GM11168 (cell line): ENCODE measurements around the gene SPINT3.
"Not testable (repeated sequence)": the region's sequence is repeated elsewhere in the genome, so short reads cannot be mapped to it uniquely, and the experiment has no call there.

ENCODE experiments used
- in situ Hi-C: fragments of 300-500 bp; cut with MboI; formaldehyde crosslinking; loops from one replicate; pipeline ENCODE4 v1.12.0; 2022; ENCODE audit warnings: low sequenced_read_pairs; ENCODE audit not compliant: unreplicated experiment

The SPINT3 gene

DNA sequence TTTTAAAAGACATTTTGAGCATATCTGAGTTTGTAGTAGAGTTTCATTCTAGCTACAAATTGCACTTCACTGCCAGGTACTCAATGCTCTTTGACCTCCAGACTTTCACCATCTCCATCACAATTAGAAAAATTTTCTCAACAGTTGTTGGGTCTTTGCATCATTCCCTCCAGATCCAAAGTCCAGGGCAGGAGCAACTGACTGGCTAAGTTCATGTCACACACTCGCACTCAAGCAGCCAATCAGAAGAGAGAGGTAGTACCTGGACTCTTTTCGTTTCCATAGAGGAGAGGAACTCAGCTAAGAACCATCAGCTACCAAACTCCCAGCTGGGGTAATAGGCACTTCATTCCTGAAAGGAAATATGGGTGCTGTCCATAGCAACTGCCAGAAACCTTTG is 9.0 kb downstream of the SPINT3 start:
- in situ Hi-C loops: no loop called here

DNA sequence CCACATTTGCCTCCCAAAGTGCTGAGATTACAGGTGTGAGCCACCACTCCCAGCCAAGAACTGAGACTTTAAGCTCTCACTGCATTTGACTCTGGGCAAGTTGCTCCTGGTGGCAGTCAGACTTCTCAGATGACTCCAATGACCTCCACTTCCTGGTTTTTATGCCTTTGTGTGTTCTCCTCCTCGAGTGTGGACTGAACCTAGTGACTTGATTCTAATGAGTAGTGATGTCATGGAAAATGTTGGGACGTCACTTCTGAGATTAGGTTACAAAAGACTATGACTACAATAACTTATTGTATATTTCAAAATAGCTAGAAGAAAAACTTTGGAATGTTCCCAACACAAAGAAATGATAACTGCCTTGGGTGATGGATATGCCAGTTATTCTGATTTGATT is 12.0 kb downstream of the SPINT3 start:
- in situ Hi-C loops: no loop called here

DNA sequence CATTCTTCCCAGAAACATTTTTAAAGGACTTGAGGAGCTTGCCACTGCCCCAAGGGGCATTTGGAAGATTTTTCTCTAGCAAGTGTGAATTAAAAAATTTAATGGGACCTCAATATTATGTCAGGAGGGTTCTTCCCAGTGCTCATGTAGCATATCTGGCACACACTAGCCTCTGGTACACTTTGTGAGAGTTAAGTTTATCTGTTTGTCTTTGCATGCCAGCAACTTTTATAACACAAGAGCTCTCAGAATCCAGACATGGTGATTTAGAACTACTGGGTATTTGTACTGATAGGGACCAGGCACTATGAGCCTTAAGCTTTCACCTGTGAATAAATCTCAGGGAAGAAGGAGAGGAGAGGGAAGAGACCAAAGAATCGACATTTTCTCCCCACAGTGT is 12.9 kb downstream of the SPINT3 start:
- in situ Hi-C loops: no loop called here

DNA sequence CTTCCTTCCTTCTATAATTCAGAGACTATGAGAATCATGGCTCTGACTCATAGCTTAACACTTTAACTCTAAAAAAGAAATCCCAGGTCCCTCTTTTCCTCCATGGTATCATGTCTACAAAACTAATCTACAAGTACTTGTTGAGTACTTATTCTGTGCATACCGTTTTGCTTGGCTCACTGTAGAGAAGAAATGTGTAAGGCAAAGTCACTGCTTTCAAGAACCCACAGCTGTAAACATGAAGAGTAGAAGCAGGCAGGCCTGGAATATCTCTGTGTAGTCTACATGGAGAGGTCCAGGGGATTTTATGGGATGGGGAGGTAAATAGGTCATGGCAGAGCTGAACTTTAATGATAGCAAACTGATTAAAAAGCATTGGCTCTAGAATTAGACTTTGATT is 13.8 kb downstream of the SPINT3 start:
- in situ Hi-C loops: no loop called here

DNA sequence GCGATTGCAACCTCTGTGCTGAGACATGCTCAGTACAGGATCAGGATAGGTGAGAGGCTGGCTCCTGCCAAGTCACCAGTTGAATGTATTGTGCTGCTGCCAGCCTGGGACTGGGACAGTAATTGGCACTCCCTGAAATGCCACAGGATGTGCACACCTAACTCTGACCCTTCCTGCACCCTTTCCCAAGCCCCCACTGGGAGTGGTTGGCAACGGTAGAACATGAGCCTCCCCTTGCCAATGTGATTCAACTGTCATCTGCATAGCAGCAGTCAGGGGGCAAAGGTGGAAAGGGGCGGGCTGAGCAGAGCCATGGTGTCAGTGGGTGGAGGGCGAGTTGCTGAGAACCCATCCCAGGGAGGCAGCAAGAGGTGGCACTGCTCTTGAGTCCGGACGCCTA is 15.4 kb downstream of the SPINT3 start:
- in situ Hi-C loops: no loop called here

DNA sequence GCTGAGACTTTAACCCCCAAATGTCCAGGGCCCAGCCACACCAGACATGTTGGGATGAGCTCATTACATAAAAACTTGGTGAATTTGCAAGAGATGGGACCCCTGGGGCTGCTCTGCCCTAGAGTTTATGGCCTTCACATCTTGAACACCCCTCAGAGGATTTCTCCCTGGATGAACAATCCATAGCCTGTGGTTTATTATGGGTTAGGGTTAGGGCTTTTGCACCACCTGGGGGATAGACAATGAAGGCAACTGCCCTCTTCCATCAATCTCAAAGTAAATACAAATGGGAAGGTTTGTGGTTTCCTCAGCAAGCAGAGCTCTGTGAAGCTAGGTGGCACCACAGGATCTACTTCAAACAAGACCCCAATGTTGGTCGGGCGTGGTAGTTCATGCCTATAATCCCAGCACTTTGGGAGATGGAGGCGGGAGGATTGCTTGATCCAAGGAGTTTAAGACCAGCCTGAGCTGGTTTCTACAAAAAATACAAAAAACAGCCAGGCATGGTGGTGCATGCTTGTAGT is 17.4 kb downstream of the SPINT3 start:
- in situ Hi-C loops: no loop called here

DNA sequence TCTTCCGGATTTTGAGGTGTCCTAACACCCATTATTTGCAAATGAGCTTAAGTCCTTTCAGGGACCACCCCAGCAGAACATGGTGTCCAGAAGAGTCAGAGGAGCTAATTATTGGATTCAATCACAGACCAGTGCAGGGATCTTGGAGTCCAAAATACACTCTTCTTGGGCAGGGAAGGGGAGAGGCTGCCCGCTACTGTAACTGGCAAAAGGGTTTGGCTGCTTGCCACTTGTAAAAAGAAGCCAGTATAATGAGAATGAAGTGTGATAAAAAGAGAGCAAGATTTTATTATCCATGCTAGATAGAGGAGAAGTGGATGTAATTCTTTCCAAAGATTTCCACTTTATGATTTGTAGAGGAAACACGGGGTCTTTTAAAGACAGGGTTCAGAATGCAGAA is 19.3 kb downstream of the SPINT3 start:
- in situ Hi-C loops: no loop called here

DNA sequence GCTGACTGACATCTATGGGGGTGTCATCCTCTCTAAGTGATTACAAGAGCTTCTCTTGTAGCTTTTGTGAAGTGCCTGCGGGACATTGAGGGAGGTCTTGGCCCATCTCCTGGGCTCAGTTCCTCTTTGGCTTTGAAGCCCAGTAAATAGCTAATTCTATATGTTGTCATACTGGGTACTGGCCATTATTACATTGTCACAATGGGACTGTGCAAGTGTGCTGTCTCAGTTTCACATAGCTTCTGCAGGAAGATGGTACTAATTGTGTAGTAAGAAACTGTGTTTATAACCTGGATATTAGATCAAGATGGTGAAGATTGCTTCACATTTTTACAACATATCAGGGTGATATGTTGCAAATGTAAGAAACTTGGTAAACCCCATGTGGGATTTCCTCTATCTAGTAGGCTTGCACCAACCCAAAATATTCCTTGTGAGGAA is 19.9 kb downstream of the SPINT3 start:
- in situ Hi-C loops: no loop called here

DNA sequence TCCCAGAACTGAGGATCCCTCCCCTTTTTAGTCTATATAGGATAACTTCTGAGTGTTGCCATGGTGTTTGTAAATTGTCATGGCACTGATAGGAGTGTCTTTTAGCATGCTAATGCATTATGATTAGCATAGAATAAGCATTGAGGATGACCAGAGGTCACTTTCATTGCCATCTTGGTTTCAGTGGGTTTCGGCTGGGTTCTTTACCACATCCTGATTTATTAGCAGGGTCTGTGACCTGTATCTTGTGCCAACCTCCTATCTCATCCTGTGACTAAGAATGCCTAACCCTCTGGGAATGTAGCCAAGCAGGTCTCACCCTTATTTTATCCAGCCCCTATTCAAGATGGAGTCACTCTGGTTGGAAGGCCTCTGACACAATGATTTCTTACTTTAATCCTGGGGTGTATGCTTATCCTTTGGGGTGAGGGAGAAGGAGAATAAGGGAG is 26.3 kb downstream of the SPINT3 start:
- in situ Hi-C loops: no loop called here

DNA sequence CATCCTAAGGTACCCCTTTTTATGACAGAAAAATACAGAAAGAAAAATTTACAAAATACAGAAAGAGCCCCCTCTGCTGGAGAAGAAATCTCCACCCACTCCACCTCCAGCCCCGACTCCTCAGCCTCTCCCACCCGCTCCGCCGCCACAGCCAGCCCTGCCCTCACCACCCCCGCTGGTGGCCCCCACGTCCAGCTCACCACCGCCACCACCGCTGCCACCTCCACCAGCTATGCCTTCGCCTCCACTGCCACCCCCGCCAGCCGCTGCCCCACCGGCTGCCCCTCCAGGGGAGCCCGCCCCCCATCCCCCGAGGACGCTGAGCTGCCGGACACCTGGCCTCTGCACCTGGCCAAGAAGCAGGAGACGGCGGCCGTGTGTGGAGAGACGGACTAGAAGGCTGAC is 28.2 kb downstream of the SPINT3 start:
- in situ Hi-C loops: no loop called here

DNA sequence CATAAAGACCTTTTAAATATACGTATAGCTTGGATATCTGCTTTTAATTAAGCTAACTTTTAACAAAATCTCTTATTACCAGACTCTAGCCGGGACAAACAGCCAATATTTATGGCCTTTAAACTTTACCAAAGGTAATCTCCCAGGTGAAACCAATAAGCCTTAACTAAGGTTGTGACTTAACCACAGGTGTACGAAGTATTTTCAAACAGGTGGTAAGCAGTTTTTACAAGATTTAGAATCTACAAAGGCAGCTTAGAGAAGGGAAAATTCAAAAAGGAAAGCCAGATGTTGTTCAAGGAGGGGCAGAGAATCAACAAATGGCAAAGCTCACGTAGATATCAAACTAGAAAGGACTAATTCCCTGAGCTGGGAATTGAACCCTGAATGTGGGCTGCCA is 30.0 kb downstream of the SPINT3 start:
- in situ Hi-C loops: no loop called here

DNA sequence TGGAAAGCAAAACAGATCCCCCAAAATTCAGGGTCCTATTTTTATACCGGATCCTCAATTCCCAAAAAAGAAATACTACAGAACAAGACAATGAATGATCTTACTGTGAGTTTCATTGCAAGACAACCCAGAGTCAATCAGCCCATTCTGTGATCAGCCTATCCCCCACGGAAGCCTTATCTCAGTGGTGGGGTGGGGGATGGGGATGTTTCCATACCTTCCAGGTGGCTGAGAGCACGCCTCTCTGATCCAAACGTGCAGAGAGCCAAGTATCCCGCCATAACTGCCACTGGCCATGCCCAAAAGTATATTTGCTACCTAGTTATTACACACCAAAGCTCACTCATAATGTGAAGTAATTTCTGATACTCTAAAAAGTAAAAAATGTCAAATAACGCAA is 30.7 kb downstream of the SPINT3 start:
- in situ Hi-C loops: no loop called here

DNA sequence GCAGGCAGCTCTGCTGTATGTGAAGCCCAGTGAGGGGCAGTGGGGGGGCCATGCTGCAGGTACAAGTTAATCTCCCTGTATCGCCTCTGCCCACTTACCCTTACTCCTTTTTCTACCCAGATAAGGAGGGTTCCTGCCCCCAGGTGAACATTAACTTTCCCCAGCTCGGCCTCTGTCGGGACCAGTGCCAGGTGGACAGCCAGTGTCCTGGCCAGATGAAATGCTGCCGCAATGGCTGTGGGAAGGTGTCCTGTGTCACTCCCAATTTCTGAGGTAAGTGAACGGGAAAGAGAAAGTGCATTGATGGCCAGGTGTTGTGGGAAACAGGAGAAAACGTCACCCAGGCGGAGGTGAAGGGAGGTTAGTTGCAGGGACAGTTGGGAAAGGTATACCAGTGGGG is 35.6 kb downstream of the SPINT3 start:
- in situ Hi-C loops: no loop called here

DNA sequence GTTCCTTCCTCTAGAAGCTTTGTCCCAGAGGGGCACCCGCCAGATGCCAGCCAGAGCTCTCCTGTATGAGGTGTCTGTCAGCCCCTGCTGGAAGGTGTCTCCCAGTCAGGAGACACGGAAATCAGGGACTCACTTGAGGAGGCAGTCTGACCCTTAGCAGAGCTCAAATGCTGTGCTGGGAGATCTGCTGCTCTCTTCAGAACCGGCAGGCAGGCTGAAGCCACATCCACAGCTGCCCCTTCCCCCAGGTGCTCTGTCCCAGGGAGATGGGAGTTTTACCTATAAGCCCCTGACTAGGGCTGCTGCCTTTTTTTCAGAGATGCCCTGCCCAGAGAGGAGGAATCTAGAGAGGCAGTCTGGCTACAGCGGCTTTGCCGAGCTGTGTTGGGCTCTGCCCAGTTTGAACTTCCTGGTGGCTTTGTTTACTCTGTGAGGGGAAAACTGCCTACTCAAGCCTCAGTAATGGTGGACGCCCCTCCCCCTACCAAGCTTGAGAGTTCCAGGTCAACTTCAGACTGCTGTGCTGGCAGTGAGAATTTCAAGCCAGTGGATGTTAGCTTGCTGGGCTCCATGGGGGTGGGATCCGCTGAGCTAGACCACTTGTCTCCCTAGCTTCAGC is 37.8 kb downstream of the SPINT3 start:
- in situ Hi-C loops: not testable (repeated sequence)

DNA sequence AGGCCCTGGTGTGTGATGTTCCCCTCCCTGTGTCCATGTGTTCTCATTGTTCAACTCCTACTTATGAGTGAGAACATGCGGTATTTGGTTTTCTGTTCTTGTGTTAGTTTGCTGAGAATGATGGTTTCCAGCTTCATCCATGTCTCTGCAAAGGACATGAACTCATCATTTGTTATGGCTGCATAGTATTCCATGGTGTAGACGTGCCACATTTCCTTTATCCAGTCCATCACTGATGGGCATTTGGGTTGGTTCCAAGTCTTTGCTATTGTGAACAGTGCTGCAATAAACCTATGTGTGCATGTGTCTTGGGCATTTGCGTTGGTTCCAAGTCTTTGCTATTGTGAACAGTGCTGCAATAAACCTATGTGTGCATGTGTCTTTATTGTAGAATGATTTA is 43.1 kb downstream of the SPINT3 start:
- in situ Hi-C loops: not testable (repeated sequence)

DNA sequence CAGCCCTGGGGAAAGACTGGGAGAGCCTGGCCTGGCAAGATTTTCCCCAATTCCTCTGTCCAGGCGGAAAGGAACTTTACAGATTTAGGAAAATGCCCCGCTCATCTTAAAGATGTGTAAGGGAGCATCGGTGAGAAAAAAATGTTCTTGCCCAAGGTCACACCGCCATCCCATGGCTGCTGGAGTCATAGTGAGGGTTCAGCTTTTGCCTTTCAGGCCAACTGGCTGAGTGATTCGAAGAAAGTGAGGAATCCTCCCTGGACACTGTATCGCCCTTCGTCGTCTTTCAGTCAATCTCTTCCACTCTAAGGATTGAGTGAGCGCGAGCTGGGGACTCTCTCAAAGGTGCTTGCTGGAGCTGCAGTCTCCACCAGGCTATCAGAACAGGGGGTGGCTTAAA is 44.5 kb downstream of the SPINT3 start:
- in situ Hi-C loops: no loop called here

DNA sequence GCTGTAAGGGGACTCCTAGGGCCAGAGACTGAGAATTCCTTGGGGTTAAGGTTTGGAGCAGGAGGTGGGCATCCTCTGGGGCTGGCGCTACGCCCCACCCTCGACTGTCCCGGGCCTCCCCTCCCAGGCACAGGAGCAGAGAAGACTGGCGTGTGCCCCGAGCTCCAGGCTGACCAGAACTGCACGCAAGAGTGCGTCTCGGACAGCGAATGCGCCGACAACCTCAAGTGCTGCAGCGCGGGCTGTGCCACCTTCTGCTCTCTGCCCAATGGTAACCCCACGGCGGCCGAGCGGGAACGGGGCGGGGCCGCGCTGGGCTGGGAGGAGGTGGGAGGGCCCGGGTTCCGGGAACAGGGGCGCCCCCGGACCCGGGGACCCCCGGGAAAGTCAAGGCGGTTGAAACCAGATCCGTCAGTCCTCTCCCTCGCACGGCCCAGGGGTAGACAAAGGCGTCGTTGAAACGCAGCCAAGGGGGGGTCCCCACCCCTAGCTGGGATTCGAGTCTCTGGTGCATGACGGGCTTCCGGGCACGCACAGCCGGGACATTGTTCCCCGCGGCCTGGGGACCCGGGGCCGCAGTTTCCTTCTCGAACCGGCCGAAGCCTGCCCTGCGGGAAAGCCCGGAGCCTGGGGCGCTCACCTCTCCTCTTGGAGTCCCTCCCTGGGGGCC is 45.0 kb downstream of the SPINT3 start:
- in situ Hi-C loops: no loop called here

DNA sequence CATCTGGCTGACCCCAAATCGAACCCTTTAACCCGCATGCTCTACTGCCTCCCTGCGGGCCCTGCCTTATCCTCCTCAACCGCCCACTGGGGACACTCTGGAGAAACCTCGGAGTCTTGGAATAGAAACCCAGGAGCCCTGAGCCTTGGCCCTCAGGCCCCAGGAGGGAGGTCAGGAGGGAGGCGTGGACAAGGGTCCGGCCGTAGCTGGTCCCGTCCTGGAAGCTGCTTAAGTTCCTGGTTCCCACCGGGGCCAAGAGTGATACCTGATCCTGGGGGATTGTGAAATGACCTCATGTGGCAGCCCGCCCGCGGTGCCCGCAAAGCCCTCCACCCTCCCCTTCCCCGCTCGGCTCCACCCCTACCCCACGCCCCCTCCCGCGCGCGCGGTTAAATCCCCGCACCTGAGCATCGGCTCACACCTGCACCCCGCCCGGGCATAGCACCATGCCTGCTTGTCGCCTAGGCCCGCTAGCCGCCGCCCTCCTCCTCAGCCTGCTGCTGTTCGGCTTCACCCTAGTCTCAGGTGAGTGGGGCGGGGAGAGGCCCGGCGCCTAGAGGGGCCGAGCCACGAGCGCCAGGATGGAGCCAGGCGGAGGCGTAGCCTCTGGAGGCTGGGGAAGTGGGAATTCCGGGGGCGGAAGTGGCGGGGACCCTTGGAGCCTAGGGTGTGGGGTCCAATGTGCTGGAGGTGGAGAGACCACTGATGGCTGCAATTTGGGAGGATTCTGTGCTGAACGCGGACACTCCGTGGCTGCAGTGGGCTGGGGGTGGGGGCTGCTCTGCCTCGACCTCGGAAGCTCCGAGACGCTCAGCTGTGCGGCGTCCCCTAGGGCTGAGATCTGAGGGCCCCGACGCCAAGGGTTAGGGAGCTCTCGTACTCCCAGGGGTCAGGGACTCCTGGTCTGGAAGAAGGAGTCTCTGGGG is 45.8 kb downstream of the SPINT3 start, which contains the start of gene WFDC2:
TSS of gene WFDC2 (plus strand) at position 418 of the 926 bp plus-strand sequence. CDS start at position 447, 29 bp downstream.
- in situ Hi-C loops: no loop called here

DNA sequence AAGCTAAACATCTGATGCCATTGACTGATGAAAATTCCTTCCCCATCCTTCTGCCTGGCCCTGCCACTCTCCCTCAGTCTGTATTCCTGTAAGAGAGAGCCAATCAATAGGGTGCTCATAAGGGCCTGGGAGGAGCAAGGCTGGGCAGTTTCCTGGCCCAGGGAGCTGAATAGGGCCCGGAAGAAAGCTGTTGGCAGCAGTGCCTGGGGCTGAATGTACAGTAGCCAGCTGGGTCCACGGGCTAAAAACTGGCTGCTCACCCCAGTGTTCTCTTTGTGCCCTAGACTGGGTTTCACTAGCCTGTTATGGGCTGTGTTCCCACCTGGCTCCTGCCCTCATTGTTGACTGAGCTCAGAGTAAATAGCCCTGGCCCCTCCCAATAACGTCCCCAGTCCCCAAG is 47.6 kb downstream of the SPINT3 start:
- in situ Hi-C loops: no loop called here

DNA sequence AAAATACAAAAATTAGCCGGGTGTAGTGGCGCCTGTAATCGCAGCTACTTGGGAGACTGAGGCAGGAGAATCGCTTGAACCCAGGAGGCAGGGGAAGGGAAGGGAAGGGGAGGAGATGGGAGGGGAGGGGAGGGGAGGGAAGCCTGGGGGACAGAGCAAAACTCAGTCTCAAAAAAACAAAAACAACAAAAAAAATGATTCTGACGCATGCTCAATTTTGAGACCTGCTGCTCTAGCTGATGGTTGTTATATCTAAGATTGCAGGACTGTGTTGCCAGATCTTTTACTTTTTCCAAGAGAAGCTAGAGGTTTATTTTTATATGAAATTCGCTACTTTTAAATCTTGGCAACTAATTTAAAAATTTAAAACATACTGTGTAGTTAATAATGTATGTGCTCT is 48.2 kb downstream of the SPINT3 start:
- in situ Hi-C loops: no loop called here
